ENCODE measurements around the gene IRGM.
"Not testable (repeated sequence)": the region's sequence is repeated elsewhere in the genome, so short reads cannot be mapped to it uniquely, and the experiment has no call there.

IRGM gene, protein sequence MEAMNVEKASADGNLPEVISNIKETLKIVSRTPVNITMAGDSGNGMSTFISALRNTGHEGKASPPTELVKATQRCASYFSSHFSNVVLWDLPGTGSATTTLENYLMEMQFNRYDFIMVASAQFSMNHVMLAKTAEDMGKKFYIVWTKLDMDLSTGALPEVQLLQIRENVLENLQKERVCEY

GRCh38 chr5:150846308-150846653 lies at the start of gene IRGM:
TSS of gene IRGM (plus strand) at chr5:150846521. CDS start at chr5:150848124, 1,603 bp downstream.
- peak; percentile 64 to 71 for DNase-seq

DNA sequence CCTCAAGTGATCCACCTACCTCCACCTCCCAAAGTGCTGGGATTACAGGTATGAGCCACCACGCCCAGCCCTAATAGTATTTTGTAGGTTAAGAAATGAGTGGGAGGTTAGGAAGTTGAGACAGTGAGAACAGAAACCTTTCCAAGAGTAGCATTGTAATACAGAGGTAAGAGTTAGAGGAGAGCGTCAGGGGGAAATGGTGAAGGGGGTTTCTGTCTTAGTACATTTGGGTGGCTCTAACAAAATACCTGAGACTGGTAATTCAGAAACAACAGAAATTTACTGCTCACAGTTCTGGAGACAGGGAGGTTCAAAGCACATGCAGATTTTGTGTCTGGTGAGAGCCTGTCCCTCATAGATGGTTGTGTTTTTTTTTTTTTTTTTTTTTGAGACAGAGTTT lies 48.9 kb upstream of the IRGM start:
- DNase-seq: no peak

GRCh38 chr5:150801117-150801927 lies 45.0 kb upstream of the IRGM start:
- DNase-seq: peak in 1 of 2 donors; percentile 63

DNA sequence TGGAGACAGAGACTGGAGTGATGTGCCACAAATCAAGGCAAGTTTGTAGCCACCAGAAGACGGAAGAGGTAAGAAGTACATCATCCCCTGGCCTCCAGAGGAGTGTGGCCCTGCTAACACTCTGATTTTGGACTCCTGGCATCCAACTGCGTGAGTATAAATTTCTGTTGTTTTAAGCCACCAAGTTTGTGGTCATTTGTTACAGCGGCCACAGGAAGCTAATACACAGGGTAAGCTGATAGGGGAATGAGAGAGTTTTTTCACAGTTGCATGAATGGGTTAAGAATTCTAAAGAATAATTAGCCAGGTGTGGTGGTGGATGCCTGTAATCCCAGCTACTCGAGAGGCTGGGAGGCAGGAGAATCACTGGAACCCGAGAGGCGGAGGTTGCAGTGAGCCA lies 41.9 kb upstream of the IRGM start:
- DNase-seq: no peak

DNA sequence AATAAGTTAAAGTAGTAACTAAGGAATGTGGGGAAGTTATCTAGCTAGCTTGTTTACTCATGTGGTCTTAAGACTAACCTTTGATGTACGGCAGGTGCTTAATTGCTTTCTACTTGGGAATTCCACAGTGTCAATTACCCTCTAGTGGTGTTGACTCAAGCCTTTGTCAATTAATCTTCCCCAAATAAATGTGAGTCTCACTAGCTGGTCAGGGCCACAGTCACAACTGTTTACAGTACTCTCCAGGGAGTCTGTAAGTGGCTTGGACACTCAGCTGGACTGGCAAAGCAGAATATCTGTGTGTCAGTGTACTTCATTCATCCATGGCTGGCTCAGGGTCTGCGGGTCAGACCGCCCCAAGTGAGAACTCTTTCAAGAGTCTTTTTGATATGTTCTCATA lies 37.0 kb upstream of the IRGM start:
- DNase-seq: no peak

DNA sequence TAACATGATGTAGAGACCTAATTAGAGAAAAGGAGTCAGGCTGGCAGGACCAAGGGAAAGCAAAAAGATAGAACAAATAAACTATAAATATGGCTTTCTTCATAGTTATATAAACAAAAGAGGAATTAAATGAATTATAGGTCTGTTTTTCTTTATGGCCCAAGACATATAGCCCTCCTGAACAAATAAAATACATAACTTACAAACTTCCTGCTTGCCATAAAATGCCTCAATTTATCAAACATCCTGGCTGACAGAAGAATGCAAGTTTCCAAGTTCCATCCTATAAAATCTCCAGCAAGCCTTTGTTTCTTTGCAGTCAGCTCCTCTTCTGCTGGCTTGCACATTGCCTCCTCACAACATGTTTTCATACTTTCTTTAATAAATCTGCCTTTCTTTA lies 31.3 kb upstream of the IRGM start:
- DNase-seq: no peak

GRCh38 chr5:150816946-150817345 lies 29.4 kb upstream of the IRGM start:
- no peak for DNase-seq

GRCh38 chr5:150829744-150830143 lies 16.6 kb upstream of the IRGM start:
- no peak for DNase-seq

GRCh38 chr5:150831821-150832220 lies 14.5 kb upstream of the IRGM start:
- DNase-seq: not testable (repeated sequence)

GRCh38 chr5:150836064-150836463 lies 10.3 kb upstream of the IRGM start:
- no peak for DNase-seq

DNA sequence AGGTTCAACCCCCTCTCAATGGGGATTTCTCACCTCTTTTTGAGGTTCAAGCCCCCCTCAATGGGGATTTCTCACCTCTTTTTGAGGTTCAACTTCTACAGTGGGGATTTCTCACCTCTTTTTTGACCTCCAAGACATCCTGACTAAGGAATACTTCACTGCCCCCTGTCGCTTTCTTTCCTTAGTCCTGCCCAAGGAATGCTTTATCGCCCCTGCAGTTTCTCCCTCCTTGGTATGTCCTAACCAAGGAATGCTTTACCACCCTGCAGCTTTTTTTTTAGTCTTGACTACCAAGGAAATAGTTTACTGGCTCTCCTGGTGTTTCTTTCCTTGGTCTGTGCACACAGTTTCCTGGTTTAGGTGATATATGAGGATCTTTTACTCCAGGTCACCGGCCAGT lies 9.6 kb upstream of the IRGM start:
- no peak for DNase-seq

GRCh38 chr5:150845185-150845859 lies 999 bp upstream of the IRGM start:
- DNase-seq: not testable (repeated sequence)

- peak; percentile 70 to 86 for DNase-seq
These were observed 473 bp downstream of the IRGM start for GRCh38 chr5:150846654-150847333.

- DNase-seq: no peak
These were observed 994 bp downstream of the IRGM start for GRCh38 chr5:150847334-150847695.

- DNase-seq: no peak
These were observed 1.9 kb downstream of the IRGM start for GRCh38 chr5:150848271-150848670.

- DNase-seq: no peak
These were observed 4.7 kb downstream of the IRGM start for GRCh38 chr5:150851039-150851438.

DNA sequence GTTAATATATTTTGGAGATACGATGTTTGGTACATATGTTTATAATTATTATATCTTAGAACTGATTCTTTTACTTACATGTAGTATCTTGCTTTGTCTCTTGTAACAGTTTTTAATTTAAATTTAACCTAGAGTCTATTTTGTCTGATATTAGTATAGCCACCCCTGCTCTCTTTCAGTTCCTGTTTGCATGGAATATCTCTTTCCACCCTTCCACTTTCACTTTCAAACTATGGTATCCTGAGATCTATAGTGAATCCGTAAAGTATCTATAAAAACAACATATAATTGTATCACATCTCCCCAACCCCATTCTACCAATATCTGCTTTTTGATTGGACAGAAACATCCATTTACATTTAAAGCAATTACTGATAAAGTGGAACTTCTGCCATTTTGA lies 7.2 kb downstream of the IRGM start:
- peak in 1 of 2 donors; percentile 6 for DNase-seq

DNA sequence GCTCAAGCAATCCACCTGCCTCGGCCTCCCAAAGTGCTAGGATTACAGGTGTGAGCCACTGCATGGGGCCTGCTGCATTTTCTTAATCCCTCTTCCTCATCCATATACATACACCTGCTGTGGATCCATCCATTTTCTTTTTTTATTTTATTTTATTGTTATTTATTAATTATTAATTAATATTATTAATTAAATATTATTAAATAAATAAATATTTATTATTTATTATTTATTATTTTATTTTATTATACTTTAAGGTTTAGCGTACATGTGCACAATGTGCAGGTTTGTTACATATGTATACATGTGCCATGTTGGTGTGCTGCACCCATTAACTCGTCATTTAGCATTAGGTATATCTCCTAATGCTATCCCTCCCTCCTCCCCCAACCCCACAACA lies 10.4 kb downstream of the IRGM start:
- DNase-seq: not testable (repeated sequence)

DNA sequence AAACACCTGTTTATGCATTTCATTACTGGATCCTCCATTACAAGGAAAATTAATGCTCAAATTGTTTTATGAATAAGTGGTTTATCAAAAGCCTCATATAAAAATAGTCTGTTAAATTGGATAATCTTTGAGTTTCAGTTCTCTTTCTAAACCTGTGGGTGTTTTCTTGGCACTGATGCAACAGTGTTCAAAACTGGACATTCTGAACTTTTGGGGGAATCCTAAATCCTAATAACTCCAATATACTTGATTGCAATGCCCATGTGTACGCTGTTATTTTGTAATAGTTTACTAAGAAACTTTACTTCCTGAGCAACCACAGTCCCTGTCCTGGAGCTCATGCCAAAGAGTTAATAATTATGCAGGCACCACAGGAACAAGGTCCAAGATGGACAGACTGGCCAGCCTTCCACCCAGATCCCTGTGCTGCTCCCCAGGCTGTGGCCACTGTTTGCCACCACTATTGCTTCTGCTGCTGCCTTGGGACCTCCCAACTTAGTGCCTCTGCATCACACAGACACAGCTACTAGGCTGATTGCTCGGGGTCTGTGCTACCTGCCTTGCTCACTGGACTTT lies 14.0 kb downstream of the IRGM start:
- no peak for DNase-seq

GRCh38 chr5:150862070-150862469 lies 15.7 kb downstream of the IRGM start:
- no peak for DNase-seq

DNA sequence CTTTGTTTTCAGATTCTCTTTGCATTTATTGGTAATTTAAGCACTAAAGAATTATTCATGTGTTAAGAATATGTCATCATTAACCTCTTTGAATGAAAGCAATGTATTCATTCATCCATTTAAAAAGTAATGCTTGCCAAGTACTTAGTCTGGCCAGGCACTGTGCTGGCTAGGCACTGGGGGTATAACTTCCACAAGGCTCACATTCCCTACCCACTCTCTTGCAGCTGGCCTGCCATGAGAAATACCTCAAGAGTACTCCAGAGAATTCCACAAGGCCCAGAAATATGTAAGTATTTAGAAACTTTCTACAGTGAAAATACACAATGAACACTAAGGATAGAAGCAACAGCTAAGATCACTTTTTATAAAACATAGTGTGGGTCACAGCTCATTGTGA lies 33.0 kb downstream of the IRGM start:
- DNase-seq: no peak

- DNase-seq: no peak
These were observed 49.4 kb downstream of the IRGM start for GRCh38 chr5:150895431-150896428.
